Neural cell (in vitro differentiated cells): ENCODE results near the gene RHEX.

Experiments used
- EP300 ChIP-seq: fragments of 450-650 bp; conservative IDR thresholded peaks from 2 replicates; pipeline ENCODE4 v1.6.1; 2014; ENCODE audit warnings: antibody characterized with exemption, mild to moderate bottlenecking, moderate library complexity; ENCODE audit not compliant: poor library complexity, severe bottlenecking
- POLR2AphosphoS5 ChIP-seq: IDR thresholded peaks from 2 replicates; pipeline ENCODE4 v1.6.1; 2012
- RAD21 ChIP-seq: fragments of 450-650 bp; conservative IDR thresholded peaks from 2 replicates; pipeline ENCODE4 v1.6.1; 2014; ENCODE audit warnings: antibody characterized with exemption, mild to moderate bottlenecking, moderate library complexity
- SMC3 ChIP-seq: fragments of 450-650 bp; conservative IDR thresholded peaks from 2 replicates; pipeline ENCODE4 v1.6.1; 2014; ENCODE audit warnings: antibody characterized with exemption, mild to moderate bottlenecking, moderate library complexity; ENCODE audit not compliant: poor library complexity
- TAF1 ChIP-seq: IDR thresholded peaks from 2 replicates; pipeline ENCODE4 v1.6.1; 2012; ENCODE audit warnings: low read depth
- TF ChIP-seq, protein P1 (sequence below): fragments of 450-650 bp; IDR thresholded peaks from 2 replicates; pipeline ENCODE4 v1.5.1; 2014; ENCODE audit warnings: antibody characterized with exemption, mild to moderate bottlenecking, moderate library complexity; ENCODE audit not compliant: poor library complexity, severe bottlenecking

GRCh38 chr1:206131037-206131436 lies 78.1 kb downstream of the RHEX start:
- TF ChIP-seq, protein P1, sequence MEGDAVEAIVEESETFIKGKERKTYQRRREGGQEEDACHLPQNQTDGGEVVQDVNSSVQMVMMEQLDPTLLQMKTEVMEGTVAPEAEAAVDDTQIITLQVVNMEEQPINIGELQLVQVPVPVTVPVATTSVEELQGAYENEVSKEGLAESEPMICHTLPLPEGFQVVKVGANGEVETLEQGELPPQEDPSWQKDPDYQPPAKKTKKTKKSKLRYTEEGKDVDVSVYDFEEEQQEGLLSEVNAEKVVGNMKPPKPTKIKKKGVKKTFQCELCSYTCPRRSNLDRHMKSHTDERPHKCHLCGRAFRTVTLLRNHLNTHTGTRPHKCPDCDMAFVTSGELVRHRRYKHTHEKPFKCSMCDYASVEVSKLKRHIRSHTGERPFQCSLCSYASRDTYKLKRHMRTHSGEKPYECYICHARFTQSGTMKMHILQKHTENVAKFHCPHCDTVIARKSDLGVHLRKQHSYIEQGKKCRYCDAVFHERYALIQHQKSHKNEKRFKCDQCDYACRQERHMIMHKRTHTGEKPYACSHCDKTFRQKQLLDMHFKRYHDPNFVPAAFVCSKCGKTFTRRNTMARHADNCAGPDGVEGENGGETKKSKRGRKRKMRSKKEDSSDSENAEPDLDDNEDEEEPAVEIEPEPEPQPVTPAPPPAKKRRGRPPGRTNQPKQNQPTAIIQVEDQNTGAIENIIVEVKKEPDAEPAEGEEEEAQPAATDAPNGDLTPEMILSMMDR, result no peak
- TF ChIP-seq SMC3 (no peak), POLR2AphosphoS5 (no peak), EP300 (no peak), TAF1 (no peak), RAD21 (no peak)
